Fibroblast of gingiva (primary cell): ENCODE measurements around the gene CTNNA3.

Experiments
- DNase-seq: peaks from one replicate; pipeline ENCODE4 v3.0.0-alpha.2; 2011; ENCODE audit warnings: low read depth

The CTNNA3 gene

GRCh38 chr10:66860376-66860945 lies 835.5 kb downstream of the CTNNA3 start:
- DNase-seq, result no peak

- no peak for DNase-seq
Observed at GRCh38 chr10:66852811-66853210, 843.2 kb downstream of the CTNNA3 start.

GRCh38 chr10:66848856-66849255 lies 847.1 kb downstream of the CTNNA3 start:
- DNase-seq, result no peak

GRCh38 chr10:66844176-66844942 lies 851.6 kb downstream of the CTNNA3 start:
- no peak for DNase-seq

GRCh38 chr10:66843396-66843795 lies 852.6 kb downstream of the CTNNA3 start:
- no peak for DNase-seq

DNA sequence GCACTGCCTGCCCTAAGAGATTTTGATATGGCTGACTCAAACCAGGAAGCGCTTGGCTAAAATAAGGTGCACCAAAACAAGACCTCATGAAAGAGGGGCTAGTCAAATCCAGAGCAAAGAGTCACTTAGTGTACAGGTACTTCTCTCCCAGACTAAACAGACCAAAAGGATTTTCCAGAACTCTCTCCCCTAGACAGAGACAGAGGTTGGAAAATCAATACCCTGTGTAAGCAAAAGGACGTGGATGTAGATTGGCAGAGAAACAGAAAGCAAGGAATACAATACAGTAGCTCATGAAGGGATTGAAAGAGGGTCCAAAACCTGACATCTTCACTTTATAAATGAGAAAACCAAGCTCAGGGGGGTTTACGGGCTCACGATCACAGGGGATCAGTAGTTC lies 853.1 kb downstream of the CTNNA3 start:
- DNase-seq, result no peak

DNA sequence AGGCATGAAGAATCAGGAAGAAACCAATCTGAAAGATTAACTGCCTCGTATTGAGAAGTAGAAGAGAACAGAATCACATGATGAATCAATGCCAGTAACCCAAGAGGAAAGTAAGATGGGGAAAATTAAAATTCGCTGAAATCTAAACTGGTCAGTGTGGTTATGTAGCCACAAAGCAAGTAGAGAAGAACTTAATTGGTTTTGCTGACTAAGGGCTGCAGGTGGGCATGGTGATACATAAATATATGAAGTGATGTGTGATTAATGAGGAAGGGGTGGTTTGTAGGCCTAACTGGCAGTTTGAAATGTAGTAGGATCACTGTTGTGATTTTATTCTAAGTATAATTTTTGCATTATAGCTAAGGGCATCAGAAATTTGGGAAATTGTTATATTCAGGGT lies 853.6 kb downstream of the CTNNA3 start:
- DNase-seq, result no peak

- no peak for DNase-seq
Observed at GRCh38 chr10:66838656-66839055, 857.3 kb downstream of the CTNNA3 start.

DNA sequence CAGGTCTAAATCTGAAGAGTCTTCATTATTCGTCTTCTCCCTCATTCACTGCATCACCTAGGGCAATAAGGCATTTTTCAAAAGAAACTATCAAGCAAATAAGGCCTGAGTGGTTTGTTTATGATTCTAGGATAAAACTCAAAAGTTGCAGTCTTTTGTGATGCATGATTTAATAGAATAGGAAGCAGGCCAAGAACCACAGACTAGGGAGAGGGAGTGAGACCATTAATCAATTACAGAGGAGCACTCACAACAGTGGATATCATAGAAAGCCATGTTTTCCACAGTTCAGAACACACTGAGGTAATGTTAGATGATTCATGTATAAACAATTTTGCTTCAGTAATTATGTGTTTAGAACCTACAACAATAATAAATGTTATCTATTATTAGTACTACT lies 858.0 kb downstream of the CTNNA3 start:
- no peak for DNase-seq

DNA sequence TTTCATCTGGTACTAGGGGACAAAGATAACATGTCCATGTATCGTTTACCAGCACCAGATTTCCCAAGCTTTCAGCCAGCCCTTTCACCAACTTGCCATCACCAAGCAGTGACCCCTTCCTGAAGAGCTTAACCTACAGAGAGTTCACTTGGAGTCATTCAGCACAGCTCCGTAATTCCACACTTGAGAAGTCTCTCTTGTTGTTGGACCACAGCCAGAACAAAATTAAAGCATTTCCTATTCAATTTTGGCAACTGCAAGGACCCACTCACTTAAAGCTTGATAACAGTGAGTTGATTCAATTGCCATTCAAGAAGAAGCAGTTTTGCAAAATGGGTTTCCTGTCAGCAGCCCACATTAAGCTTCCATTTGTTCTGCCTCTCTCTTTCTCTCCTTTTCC lies 858.7 kb downstream of the CTNNA3 start:
- no peak for DNase-seq

- no peak for DNase-seq
Observed at GRCh38 chr10:66836771-66837170, 859.2 kb downstream of the CTNNA3 start.

DNA sequence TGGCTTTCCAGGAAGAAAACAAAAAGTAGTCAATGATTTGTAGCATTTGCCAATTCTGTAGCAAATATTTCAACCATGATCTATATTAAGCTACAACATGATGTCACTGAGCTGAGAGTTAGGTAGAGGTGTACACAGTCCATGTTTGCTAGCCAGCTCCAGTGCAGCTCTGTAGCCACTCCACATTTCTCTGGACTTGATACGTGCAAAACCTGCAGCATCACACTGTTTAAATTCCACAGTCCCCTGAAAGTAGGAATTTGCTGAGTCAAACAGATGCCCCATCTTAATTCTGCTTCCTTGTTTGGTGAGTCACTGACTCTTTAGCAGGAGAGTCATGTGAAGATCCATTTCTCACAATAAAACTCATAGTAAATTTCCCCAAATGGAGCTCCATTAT lies 859.9 kb downstream of the CTNNA3 start:
- DNase-seq, result no peak

GRCh38 chr10:66835400-66835799 lies 860.6 kb downstream of the CTNNA3 start:
- DNase-seq, result no peak

DNA sequence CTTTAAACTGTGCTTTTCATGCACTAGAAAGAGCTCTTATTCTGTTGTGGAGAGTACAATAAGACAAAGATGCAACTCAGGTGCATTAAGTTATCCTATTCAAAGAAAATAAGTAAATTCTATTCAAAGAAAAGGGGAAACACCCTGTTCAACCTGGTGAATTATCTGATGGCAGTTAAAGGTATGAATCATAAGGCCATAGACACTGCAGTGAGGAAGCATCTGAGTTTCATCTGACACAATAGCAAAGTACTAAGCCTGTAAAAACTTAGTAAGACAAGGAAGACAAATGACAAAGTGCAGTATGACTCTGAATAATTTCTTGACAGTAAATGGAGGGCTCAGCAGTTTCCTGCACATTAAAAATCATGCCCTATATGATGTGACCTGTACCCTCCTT lies 861.2 kb downstream of the CTNNA3 start:
- DNase-seq, result no peak

GRCh38 chr10:66833861-66834260 lies 862.1 kb downstream of the CTNNA3 start:
- DNase-seq, result no peak

- no peak for DNase-seq
Observed at GRCh38 chr10:66832781-66833422, 863.1 kb downstream of the CTNNA3 start.

DNA sequence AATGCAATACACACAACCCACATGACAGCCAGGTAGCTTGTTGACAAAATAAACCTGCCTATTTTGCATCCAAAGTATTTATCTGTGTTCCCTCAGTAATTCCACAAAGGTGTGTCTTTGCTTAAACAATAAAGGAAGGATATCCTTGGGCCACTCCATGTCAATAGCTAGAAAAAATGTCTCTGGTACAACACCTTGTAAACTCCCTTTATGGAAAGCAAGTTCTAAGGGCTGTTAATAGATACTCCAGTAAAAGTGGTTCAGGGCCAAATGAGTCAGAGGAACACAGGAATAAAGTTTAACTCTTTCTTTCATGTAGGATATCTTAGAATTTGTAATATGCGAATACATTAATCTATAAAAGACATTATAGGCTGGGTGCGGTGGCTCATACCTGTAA lies 867.0 kb downstream of the CTNNA3 start:
- no peak for DNase-seq

DNA sequence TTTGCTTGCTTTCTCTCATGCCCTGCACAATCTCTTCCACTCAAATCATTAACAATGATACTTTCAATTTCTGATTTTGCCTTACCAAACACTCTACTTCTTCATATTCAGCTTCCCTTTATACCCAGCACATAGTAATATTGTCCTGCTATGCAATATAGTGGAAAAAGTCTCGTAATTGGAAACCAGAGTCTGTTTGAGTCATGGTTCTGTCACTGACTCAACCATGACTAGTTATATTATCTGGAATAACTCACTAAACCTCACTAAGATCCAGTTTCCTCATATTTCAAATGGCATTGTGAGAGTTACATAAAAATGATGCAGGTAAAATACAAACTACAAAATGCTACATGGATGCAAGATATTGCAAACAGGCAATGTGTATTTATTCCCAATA lies 868.6 kb downstream of the CTNNA3 start:
- no peak for DNase-seq

- no peak for DNase-seq
Observed at GRCh38 chr10:66823301-66823700, 872.7 kb downstream of the CTNNA3 start.

GRCh38 chr10:66822801-66823200 lies 873.2 kb downstream of the CTNNA3 start:
- DNase-seq, result no peak

DNA sequence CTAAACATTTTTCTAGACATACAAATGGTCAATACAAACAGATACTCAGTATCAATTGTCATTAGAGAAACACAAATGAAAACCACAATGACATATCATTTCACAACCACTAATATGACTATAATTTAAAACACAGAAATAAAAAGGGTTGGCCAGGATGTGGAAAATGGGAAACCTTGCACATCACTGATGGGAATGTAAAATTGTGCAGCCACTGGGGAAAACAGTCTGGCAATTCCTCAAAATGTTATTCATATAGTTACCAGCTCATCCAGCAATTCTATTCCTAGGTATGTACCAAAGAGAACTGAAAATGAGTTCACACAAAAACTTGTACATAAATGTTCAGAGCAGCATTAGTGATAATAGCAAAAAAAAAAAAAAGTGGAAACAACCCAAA lies 876.3 kb downstream of the CTNNA3 start:
- no peak for DNase-seq

DNA sequence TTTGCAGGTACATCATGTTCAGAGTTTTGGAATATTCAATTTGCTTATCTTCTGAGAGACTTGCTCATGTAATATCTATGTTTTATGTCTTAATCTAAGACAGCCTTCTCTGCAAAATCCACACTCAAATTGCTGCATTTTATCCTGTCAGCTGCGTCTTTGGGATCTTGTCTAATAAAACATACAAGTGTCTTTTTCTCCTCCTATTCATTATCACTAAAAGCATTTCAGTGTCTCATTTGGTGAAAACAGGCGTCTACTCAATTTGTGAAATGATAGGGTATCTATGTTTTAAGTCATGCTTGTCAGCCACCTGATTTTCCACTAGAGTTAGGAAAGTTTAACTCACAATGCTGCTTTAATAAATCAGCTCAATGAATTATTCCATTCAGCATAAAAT lies 882.9 kb downstream of the CTNNA3 start:
- DNase-seq, result no peak

- no peak for DNase-seq
Observed at GRCh38 chr10:66811211-66811610, 884.8 kb downstream of the CTNNA3 start.

- DNase-seq, result no peak
Observed at GRCh38 chr10:66809402-66809801, 886.6 kb downstream of the CTNNA3 start.
